SK-N-SH (cell line): ENCODE measurements around the gene CACNA2D4. TPM values are rescaled to one million over a fixed set of nuclear protein-coding genes. Genes with fewer than 3 reads are reported as not detected.

ENCODE experiments used
- CTCF ChIA-PET: fragments of 300-600, 350-600 bp; formaldehyde crosslinking; extraction: SDS; loops from one replicate; lab custom pipeline; 2021; lab: Yijun Ruan, JAX
- POLR2A ChIA-PET: fragments of 350-600 bp; sonication (Branson Sonifier 250); formaldehyde crosslinking; extraction: SDS; loops from one replicate; lab custom pipeline; 2020; ENCODE audit warnings: antibody characterized with exemption, inconsistent platforms; lab: Yijun Ruan, JAX
- DNase-seq: peaks from one replicate; pipeline ENCODE4 v3.0.0; 2012
- H2AFZ ChIP-seq: fragments of 200-600 bp; sonication (generic); 2 replicates; pipeline ENCODE4 v1.8.1; 2016; ENCODE audit warnings: antibody characterized with exemption, mild to moderate bottlenecking, low read depth
- H3F3A ChIP-seq: fragments of 200-600 bp; sonication (generic); replicated peaks from 2 replicates; pipeline ENCODE3; 2016; ENCODE audit warnings: antibody characterized with exemption, mild to moderate bottlenecking; ENCODE audit not compliant: insufficient read depth
- H3K27ac ChIP-seq, 2 experiments: fragments of 200-500 bp in 1 of 2; fragments of 200-600 bp in 1 of 2; sonication (Bioruptor generic) in 1 of 2; sonication (generic), shearing (Covaris generic) in 1 of 2; 2 replicates each; pipeline versions ENCODE4 v1.5.1 to v1.6.1; 2014 to 2016; ENCODE audit warnings: low read depth in 2 of 2, inconsistent platforms in 1 of 2, low read length in 1 of 2, mild to moderate bottlenecking in 1 of 2, mixed read lengths in 1 of 2
- H3K27me3 ChIP-seq: fragments of 200-600 bp; sonication (generic), shearing (Covaris generic); 2 replicates; pipeline ENCODE4 v1.6.1; 2016; ENCODE audit warnings: mixed run types; ENCODE audit not compliant: insufficient read depth
- H3K36me3 ChIP-seq, 2 experiments: fragments of 200-500 bp in 1 of 2; fragments of 200-600 bp in 1 of 2; sonication (Bioruptor generic) in 1 of 2; sonication (generic) in 1 of 2; replicated peaks in 1 of 2; 2 replicates each; pipeline versions ENCODE3 to v1.5.1; 2014 to 2016; ENCODE audit warnings: low read length in 1 of 2, mild to moderate bottlenecking in 1 of 2; ENCODE audit not compliant: insufficient read depth in 2 of 2, control insufficient read depth in 1 of 2
- H3K4me1 ChIP-seq, 2 experiments: fragments of 200-500 bp in 1 of 2; fragments of 200-600 bp in 1 of 2; sonication (Bioruptor generic) in 1 of 2; sonication (generic), shearing (Covaris generic) in 1 of 2; 2 replicates each; pipeline versions ENCODE4 v1.5.1 to v1.6.1; 2014 to 2016; ENCODE audit warnings: low read depth in 1 of 2, low read length in 1 of 2, mixed run types in 1 of 2; ENCODE audit not compliant: insufficient read depth in 2 of 2, control insufficient read depth in 1 of 2
- H3K4me2 ChIP-seq: fragments of 200-600 bp; sonication (generic), shearing (Covaris generic); 2 replicates; pipeline ENCODE4 v1.6.1; 2017; ENCODE audit warnings: mixed run types
- H3K4me3 ChIP-seq, 2 experiments: fragments of 200-500 bp in 1 of 2; fragments of 200-600 bp in 1 of 2; sonication (Bioruptor generic) in 1 of 2; sonication (generic), shearing (Covaris generic) in 1 of 2; 2 replicates each; pipeline versions ENCODE4 v1.5.1 to v1.8.1; 2014 to 2016; ENCODE audit warnings: low read depth in 2 of 2, inconsistent platforms in 1 of 2, low read length in 1 of 2, mild to moderate bottlenecking in 1 of 2, mixed read lengths in 1 of 2, moderate library complexity in 1 of 2
- H3K79me2 ChIP-seq: fragments of 200-600 bp; sonication (generic); 2 replicates; pipeline ENCODE4 v1.8.1; 2017; ENCODE audit warnings: mild to moderate bottlenecking; ENCODE audit not compliant: insufficient read depth
- H3K9ac ChIP-seq: fragments of 200-600 bp; sonication (generic); 2 replicates; pipeline ENCODE4 v1.6.1; 2017; ENCODE audit warnings: mixed run types
- H3K9me2 ChIP-seq: fragments of 200-600 bp; sonication (generic); 2 replicates; pipeline ENCODE4 v1.6.1; 2017; ENCODE audit warnings: mixed run types
- H3K9me3 ChIP-seq: fragments of 200-600 bp; sonication (generic); 2 replicates; pipeline ENCODE4 v1.6.1; 2017; ENCODE audit warnings: mixed run types, mild to moderate bottlenecking, moderate library complexity
- H4K20me1 ChIP-seq: fragments of 200-600 bp; sonication (generic); 2 replicates; pipeline ENCODE4 v1.6.1; 2017; ENCODE audit warnings: mild to moderate bottlenecking, mixed run types; ENCODE audit not compliant: insufficient read depth
- CHD2 ChIP-seq: fragments of 150-350 bp; IDR thresholded peaks from 2 replicates; pipeline ENCODE4 v1.6.1; 2018; ENCODE audit warnings: low read length; ENCODE audit not compliant: partially characterized antibody
- CTCF ChIP-seq: fragments of 200-600 bp; sonication (generic); IDR thresholded peaks from 2 replicates; pipeline ENCODE4 v1.6.1; 2017; ENCODE audit warnings: antibody characterized with exemption, mild to moderate bottlenecking, moderate library complexity
- ELF1 ChIP-seq: IDR thresholded peaks from 2 replicates; pipeline ENCODE4 v1.4.0; 2012
- FOSL2 ChIP-seq: IDR thresholded peaks from 2 replicates; pipeline ENCODE4 v1.4.0; 2012; ENCODE audit warnings: low read depth, mild to moderate bottlenecking, moderate library complexity, borderline replicate concordance
- GABPA ChIP-seq: IDR thresholded peaks from 2 replicates; pipeline ENCODE4 v1.4.0; 2012; ENCODE audit warnings: low read depth, mild to moderate bottlenecking
- GATA2 ChIP-seq: sonication (generic); formaldehyde crosslinking; IDR thresholded peaks from 2 replicates; pipeline ENCODE4 v1.5.0; 2020; ENCODE audit warnings: mild to moderate bottlenecking, missing genetic modification reagents
- JUND ChIP-seq: IDR thresholded peaks from 2 replicates; pipeline ENCODE4 v1.4.0; 2012
- MEF2A ChIP-seq: IDR thresholded peaks from 2 replicates; pipeline ENCODE4 v1.4.0; 2012; ENCODE audit warnings: low read depth, borderline replicate concordance
- POLR2AphosphoS5 ChIP-seq: IDR thresholded peaks from 2 replicates; pipeline ENCODE4 v1.6.1; 2012; ENCODE audit warnings: low read depth, low read length
- RCOR1 ChIP-seq: fragments of 150-350 bp; IDR thresholded peaks from 2 replicates; pipeline ENCODE4 v1.6.1; 2017; ENCODE audit warnings: antibody characterized with exemption, low read length
- REST ChIP-seq: IDR thresholded peaks from 2 replicates; pipeline ENCODE4 v1.6.1; 2012; ENCODE audit warnings: mild to moderate bottlenecking, low read depth, low read length, moderate library complexity
- RFX5 ChIP-seq: IDR thresholded peaks from 2 replicates; pipeline ENCODE4 v1.6.1; 2012; ENCODE audit warnings: mild to moderate bottlenecking, improper control_type of control experiment, low read length
- RXRA ChIP-seq: IDR thresholded peaks from 2 replicates; pipeline ENCODE4 v1.4.0; 2012; ENCODE audit warnings: low read depth, mild to moderate bottlenecking, borderline replicate concordance
- SIN3A ChIP-seq: IDR thresholded peaks from 2 replicates; pipeline ENCODE4 v1.6.1; 2012; ENCODE audit warnings: low read depth, mild to moderate bottlenecking, low read length, moderate library complexity, borderline replicate concordance
- SMC3 ChIP-seq: IDR thresholded peaks from 2 replicates; pipeline ENCODE4 v1.6.1; 2012; ENCODE audit warnings: low read depth, low read length, improper control_type of control experiment
- TAF1 ChIP-seq: IDR thresholded peaks from 2 replicates; pipeline ENCODE4 v1.6.1; 2012; ENCODE audit warnings: low read depth, mild to moderate bottlenecking, low read length, moderate library complexity, borderline replicate concordance
- TCF12 ChIP-seq: IDR thresholded peaks from 2 replicates; pipeline ENCODE4 v1.4.0; 2012
- TEAD4 ChIP-seq: IDR thresholded peaks from 2 replicates; pipeline ENCODE4 v1.4.0; 2012; ENCODE audit warnings: mild to moderate bottlenecking, borderline replicate concordance; ENCODE audit not compliant: insufficient read depth
- USF2 ChIP-seq: fragments of 150-350 bp; IDR thresholded peaks from 2 replicates; pipeline ENCODE4 v1.6.1; 2017; ENCODE audit warnings: antibody characterized with exemption, low read length, low read depth, borderline replicate concordance
- ZBTB33 ChIP-seq: IDR thresholded peaks from 2 replicates; pipeline ENCODE4 v1.4.0; 2012; ENCODE audit warnings: low read depth, borderline replicate concordance
- WGBS: methylation state at CpG from one replicate; pipeline ENCODE4 v1.1.6; 2017; ENCODE audit warnings: low lambda C conversion rate; 5-methylcytosine and 5-hydroxymethylcytosine counted together
- polyA plus RNA-seq, 3 experiments: library from polyadenylated mRNA; depleted of rRNA; stranded (reverse); fragments of >200 nt; gene quantifications; 2 replicates each; pipeline ENCODE4 v1.2.3, GENCODE V29; 2012

Gene CACNA2D4
- polyA plus RNA-seq, 1 of the 3 experiments (the other 2 are of a cell fraction) = 0.02 TPM

GRCh38 chr12:1798641-1799020, 119.8 kb downstream of the CACNA2D4 start:
- DNase-seq = peak; percentile 5
- Histone ChIP-seq H4K20me1 (no peaks in the 10 kb centered on the region), H3K27me3 (no peaks in the 10 kb centered on the region), H3K9me3 (no peaks in the 10 kb centered on the region), H3K9me2 (no peaks in the 10 kb centered on the region), H3K27ac (no peak overlapping the region), H3F3A (no peaks in the 10 kb centered on the region), H2AFZ (no peak overlapping the region), H3K36me3 (no peaks in the 10 kb centered on the region), H3K79me2 (no peaks in the 10 kb centered on the region), H3K4me2 (no peak overlapping the region), H3K4me1 (peaks cover 0 to 36% of the 10 kb centered on the region in 2 experiments; a peak in 1 of 4 replicates)
- 86% methylated on average over 4 of the region's 6 CpGs for WGBS
- POLR2A ChIA-PET = no interaction called here
- TF ChIP-seq POLR2AphosphoS5 = no peak
- TF ChIP-seq JUND = no peak
- no peak for TF ChIP-seq MEF2A
- TF ChIP-seq RFX5 = no peak
- no peak for TF ChIP-seq FOSL2
- TF ChIP-seq USF2 = no peak
- TF ChIP-seq ZBTB33 = no peak
- TF ChIP-seq CHD2 = no peak
- no peak for TF ChIP-seq TAF1
- no peak for TF ChIP-seq GATA2
- no peak for TF ChIP-seq TEAD4
- TF ChIP-seq ELF1 = no peak
- TF ChIP-seq CTCF = no peak
- no peak for TF ChIP-seq RXRA
- TF ChIP-seq GABPA = no peak
- TF ChIP-seq SIN3A = no peak
- TF ChIP-seq SMC3 = no peak
- TF ChIP-seq TCF12 = no peak
- TF ChIP-seq REST = no peak
- no peak for TF ChIP-seq RCOR1
- TF ChIP-seq, all 33 proteins: peak for 0
- Histone ChIP-seq H3K4me3 (no peak overlapping the region), H3K9ac (no peak overlapping the region)
- CTCF ChIA-PET = interaction anchor here (0.7 to 17.5 kb wide), 6 partner anchors 76 to 166 kb away, joined by 3 to 349 read pairs (median 6); partner anchors contain the start of gene WNT5B
